Occipital lobe (tissue), 2 donors: Measurements from ENCODE around the gene NACC2. TPM values are rescaled to one million over a fixed set of nuclear protein-coding genes. Genes with fewer than 3 reads are reported as not detected.
A peak's percentile ranks its signal among the peaks of the same experiment; 100 is the strongest.

Source experiments
- DNase-seq: peaks from one replicate; lab custom pipeline; 2025; lab: John Stamatoyannopoulos, UW
- total RNA-seq: library from RNA; depleted of rRNA; stranded (reverse); fragments of >200 nt; gene quantifications from one replicate; pipeline ENCODE4 v1.2.3, GENCODE V29; 2014

NACC2 gene
- total RNA-seq, 1 donor from 2014 or later, result 5.9 TPM

DNA sequence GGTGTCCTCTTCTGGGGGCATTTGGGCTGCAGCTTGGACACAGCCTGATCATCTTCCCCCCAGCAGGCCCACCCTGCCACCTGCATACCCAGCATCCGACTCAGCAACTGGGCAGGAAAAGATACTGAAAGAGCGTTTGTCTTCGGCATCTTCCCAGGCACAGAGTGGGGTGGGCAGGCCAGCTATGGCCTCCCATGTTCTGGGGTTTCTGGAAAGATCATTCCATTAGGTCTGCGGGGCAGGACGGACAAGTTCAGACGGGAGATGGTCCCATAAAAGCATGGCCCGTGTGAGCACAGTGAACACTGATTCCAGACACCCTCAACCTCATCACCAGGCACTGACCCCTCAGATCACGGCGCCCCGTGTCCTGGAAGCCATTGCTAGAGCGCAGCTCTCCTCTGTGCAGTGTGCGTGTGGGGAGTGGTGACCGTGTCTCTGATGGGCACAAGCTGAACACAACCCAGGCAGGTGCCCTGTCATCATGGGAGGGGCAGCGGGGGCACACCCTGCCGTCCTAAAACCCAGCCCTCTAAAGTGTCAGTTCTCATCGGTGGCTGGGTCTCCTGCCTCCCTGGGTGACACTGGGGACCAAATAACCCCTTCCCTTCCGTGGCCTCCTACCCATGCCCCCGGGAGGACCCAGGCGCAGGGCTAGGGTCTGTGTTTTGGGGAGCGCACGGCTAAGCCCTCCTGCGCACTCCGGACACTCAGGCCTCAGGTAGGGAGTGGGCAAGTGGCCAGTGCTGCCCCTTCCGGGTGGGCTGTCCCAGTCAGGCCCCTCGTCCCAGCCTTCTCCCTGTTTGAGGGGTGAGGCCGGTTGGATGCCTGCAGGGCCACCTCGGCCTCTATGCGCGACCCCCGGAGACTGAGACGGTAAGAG lies 36.8 kb upstream of the NACC2 start:
- DNase-seq, result no peak

DNA sequence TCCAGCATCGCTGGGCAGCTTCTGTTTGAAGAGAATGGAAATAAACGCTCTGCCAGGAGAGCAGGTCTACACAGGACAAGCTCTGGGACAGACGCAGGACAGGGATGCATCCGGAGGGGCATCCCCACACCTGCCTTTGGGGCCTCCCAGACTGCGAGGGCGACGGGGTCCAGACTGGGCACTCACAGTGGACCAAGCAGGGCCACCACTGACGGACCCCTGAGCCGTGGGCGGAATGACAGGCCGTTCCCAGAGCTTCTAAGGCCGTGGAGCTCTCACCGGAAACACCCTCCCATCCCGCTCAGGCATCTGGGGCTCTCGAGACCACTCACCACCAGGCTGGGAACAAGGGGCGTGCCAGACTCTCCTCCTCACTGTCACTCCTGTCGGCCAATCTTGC lies 34.1 kb upstream of the NACC2 start:
- DNase-seq, result no peak

DNA sequence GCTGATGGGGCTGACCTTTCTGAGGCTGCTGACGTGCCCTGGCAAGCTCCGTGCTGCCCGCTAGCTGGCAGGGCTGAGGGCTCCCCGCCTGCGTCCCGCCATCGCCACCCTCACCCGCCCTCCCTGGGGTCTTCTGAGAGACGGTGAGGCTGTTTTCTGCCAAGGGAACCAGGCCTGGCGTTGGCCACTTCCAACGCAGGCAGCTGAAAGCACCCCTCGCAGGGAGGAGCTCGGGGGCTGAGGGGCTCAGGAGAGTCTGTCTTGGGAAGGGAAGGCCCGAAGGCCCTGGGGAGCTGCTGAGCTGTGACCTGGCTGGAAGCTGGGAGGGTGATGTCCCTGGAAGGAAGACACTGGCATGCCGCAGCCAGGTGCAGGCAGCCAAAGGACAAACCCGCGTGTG lies 33.3 kb upstream of the NACC2 start:
- DNase-seq, result no peak

DNA sequence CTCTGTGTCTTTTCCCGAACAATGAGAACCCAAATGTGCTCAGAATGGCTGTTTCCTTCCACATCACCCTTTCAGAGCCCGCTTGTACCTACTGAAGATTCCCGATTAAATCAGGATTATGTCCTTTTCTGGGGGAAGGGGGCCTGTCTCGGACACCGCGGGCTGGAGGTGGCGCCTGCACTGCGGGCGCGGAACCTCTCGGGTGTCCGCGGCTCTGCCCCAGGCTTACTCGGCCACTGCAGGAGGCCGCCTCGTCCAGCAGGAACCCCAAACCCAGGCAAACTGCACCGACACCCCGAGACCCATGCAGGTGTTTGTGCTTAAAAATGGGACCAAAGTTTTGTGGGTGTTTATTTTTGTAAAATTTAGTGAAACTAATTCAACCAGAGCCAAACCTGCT lies 32.2 kb upstream of the NACC2 start:
- DNase-seq, result no peak

DNA sequence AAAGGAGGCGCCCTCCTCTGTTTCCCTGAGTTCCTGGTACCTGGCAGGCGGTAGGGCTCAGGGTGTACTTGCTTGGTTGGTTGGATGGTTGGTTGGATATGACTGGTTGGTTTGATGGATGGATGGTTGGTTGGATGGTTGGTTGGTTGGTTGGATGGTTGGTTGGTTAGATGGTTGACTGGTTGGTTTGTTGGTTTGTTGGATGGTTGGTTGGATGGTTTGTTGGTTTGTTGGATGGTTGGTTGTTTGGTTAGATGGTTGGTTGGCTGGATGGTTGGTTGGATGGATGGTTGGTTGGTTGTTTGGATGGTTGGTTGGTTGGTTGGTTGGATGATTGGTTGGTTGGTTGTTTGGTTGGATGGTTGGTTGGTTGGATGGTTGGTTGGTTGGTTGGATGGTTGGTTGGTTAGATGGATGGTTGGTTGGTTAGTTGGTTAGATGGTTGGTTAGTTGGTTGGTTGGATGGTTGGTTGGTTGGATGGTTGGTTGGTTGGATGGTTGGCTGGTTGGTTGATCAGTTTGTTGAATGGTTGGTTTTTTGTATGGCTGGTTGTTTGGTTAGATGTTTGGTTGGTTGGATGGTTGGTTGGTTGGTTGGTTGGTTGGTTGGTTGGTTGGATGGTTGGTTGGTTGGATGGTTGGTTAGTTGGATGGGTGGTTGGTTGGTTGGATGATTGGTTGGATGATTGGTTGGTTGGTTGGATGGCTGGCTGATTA lies 30.0 kb upstream of the NACC2 start:
- DNase-seq, result no peak

DNA sequence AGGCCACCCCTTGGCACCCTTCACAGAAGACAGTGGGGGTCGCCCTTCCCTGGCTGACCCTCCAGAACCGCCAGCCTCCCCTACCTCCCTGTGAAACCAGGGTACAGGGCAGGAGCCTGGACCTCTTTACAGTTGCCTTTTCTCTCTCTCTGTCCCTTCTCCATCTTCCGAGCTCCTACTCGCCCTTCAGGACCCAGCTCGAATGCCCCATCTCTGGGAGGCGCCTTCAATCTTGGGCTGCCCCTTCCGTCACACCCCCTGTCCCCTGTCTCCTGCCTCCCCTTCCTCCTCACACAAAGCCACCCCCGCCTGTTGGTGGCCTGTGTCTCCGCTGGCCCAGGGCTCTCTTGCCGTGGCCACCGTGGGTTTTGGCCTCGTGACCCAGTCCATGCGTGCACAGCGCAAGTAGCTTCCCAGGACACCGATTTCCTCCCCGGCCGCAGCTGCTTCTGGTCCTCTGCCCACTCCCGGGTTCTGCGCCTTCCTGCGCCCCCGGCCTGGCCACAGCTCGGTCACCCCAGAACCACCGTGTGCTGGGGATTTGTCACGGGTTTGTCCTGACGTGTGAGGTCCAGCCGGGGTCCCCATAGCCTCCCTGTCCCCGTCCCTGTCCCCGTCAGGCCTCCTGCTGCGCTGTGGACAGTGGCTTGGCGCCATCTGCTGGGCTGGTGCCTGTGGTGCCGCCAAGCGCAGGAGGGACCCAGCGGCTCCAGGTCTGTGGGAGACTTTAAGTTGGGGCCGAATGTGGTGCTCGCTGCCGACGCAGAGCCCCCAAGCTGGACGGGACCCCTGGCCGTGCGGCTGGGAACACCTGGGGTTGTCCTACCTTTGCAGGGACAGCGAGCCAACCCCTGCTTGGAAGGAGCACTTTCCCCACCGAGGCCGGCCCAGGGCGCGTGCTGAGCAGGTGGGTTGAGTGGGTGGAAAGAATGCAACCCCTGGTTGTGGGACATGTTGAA lies 27.6 kb upstream of the NACC2 start:
- DNase-seq, result peak; percentile 70

DNA sequence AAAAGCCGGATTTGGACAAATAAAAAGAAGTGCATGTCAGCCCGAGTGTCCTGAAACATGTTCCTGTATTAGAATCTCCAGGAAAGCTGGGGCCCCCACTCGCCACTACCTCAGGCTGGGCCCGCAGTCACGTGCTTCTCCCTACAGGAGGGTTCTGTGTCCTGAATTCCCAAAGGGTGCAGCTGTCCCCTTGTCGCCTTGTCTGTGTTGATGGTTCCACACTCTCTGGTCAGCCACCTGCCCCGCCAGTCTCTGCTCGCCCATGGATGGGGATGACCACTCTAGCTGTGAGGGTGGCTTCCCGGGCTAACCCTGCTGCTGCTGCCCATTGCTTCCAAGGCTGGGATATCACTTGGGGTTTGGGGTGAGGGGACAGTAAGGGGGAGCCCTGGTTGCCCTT lies 26.7 kb upstream of the NACC2 start:
- DNase-seq, result no peak

DNA sequence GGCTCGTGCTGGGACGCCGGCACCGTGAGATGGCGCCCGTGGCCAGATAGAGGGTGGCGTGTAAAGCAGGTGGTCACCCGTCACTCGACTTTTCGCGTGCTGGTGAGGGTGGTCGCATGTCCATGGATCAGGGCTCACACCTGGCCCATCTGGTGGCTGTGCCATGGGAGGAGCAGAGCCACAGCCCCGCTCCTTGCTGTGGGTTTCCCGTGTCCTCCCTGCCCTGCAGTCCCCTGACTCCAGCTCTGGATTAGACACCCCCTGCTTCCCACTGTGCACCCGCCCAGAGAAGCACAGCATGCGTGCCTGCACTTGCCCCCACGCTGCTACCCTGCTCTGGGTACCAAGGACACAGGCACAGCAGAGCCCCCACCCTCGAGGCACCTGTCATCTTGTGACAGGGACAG lies 25.4 kb upstream of the NACC2 start:
- DNase-seq, result no peak

DNA sequence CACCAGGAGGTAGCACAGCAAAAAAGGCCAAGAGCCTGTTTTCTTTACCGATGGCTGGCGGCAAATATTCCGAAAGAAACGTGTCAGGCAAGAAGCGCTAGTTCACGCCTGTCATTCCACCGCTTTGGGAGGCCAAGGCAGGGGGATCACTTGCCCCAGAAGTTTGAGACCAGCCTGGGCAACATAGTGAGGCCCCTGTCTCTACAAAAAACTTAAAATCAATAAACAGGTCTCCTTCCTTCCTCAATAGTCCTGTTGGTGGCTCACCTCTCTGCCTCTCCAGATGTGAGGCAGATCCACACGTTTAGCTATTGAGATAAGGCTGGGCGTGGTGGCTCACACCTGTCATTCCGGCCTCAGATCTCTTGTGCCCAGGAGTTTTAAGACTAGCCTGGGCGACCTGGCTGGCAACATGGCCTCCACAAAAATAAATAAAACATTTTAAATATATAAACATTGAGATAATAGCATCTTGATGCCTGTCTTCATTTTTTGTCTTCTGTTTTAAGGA lies 24.8 kb upstream of the NACC2 start:
- no peak for DNase-seq

DNA sequence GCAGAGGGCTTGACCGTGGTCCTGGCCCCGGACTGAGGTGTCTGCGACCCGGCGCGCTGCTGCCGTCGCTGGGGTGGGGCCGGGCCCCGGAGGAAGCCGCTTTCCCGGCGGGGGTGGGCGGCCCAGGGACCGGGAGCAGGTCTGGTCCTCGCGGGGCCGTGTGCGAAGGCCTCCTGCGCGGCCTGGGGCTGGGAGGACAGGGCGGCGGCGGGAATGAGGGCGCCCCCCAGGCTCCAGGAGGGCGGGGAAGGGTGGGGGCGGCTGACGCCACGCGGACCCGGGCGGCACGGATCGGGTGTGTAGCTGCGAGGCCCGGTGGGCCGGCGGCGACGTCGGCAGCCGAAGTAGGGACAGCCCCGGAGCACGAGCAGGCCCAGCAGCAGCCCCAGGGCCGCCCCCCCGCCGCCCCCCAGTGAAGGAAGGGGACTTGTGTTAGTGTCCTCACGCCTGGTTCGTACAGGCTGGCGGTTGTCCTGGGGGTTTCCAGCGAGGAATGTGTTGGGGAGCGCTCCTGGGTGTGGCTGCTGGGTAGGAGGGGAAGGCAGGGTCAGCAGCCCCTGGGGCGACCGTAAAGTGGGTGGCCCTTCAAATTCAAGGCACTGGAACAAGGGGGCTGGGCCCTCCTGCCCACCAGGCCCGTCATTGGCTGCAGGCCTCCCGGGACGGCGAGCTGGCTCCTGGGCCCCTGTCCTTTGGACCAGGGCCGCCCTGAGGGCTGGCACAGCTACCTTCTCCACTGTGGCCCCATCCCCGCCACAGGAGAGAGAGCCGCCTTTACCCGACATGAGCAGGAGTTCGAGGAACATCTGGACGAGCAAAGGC lies 24.2 kb upstream of the NACC2 start:
- no peak for DNase-seq

DNA sequence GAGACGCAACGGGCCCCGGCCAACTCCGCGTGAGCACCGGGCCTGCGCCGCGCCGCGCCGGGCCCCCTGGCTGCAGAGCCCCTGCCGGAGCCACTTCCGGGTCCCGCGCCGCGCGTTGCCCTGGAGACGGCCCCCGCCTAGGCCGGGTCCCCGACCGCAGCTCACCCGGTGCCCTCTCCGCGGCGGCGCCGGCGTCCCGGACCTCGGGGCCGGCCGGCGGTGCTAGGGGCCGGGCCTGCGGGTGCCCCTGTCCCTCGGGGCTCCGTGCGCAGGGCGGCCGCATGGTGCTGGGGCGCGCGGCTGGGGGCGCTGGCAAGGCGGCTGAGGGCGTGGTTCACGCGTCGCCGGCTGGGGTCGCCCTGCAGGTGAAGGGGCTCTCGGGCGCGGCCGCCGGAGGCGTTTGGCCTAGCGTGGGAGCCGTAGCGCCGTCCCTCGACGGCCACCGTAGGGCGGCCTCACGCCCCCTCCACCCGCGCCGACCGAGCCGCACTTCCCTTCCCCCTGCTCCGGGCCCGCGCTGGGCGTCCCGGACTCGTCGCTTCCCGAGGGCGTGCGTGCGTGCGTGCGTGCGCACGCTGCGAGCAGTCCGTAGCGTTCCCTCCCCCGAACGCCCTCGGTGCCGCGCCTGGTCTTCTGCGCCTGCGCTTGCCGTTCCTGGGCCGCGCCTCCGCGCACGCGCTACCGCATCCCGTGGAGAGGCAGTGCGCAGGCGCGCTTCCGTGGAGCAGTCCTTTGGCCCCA lies 23.4 kb upstream of the NACC2 start, which contains the start of gene TMEM250:
TMEM250 (minus strand) TSS at position 556 of the 741 bp plus-strand sequence. CDS start 1,975 bp downstream, outside the sequence.
- DNase-seq, result peak; percentile 92

DNA sequence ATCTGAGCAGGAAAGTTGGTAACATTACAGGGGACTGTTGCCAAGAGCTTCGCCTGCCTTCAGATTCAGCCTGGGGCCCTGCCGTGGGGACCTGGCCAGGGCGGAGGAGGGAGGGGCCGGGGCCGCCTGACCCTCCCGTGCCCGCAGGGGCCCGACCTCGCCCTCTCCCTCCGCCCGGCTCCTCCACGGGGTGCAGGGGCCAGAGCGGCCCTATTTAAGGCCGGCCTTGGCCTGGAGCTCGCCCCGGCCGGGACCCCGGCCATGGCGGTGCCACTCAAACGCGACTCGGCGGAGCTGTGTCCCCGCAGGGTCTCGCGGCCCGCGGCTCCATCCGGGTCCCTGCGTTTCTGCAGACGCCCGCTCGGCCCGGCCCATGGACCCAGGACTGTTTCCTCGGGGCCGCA lies 22.8 kb upstream of the NACC2 start:
- no peak for DNase-seq

DNA sequence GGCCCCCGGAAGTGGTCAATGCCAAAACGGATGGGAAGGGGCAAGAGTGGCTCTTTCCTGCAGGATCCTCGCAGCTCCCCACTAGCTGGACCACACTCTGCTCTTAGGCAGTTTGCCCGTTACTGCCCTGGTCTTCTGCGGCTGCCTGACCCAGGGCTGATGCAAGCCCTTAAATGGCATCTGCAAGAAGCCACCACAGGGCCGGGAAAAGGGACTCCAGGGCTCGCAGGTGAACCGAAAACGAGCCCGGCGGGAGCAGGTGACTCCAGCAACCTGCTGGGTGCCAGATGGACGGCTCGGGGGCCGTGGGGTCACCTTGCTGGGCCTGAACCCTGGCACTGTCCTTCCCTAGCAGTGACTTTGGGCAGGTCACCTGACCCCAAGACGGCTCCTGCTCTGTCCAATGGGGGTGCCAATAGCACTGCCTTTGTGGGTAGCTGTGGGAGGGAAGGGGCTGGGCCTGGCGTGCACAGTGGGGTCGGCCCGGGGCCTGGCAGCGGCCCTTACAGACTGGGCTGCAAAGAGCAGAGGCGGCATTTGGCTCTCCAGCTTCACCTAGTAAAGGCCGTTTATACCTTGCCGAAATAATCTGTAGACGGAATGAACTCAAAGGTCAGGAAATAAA lies 22.3 kb upstream of the NACC2 start:
- no peak for DNase-seq

DNA sequence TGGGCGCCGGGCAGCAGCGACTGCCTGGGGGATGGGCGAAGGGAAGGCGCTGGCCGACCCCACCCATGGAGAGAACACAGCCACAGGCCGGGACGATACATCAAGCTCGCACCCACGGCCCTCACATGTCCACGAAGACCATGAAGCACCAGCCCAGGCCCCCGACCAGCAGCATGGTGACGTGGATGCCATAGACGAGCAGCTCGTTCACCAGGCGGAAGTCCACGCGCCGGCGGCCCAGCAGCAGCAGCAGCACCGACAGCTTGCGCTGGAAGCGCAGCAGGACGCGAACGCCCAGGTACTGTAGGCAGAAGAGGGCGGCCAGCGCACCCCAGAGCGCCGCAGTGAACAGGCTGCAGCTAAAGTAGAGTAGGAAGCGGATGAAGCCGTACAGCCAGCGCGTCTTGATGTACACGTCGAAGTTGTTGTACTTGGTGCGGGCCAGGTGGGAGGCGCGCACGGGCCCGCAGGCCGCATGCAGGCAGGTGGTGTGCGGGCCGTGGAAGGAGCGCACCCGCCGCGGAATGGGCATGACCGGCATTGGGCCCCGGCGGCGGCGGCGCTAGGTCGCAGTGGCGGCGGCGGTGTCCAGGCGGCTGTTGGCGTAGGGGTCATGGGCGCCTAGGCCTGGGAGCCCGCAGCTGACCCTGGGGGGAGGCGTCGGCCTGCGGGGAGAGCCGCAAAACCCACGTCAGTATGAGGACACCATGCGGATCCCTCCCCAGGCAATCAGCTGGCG lies 21.4 kb upstream of the NACC2 start:
- DNase-seq, result no peak

DNA sequence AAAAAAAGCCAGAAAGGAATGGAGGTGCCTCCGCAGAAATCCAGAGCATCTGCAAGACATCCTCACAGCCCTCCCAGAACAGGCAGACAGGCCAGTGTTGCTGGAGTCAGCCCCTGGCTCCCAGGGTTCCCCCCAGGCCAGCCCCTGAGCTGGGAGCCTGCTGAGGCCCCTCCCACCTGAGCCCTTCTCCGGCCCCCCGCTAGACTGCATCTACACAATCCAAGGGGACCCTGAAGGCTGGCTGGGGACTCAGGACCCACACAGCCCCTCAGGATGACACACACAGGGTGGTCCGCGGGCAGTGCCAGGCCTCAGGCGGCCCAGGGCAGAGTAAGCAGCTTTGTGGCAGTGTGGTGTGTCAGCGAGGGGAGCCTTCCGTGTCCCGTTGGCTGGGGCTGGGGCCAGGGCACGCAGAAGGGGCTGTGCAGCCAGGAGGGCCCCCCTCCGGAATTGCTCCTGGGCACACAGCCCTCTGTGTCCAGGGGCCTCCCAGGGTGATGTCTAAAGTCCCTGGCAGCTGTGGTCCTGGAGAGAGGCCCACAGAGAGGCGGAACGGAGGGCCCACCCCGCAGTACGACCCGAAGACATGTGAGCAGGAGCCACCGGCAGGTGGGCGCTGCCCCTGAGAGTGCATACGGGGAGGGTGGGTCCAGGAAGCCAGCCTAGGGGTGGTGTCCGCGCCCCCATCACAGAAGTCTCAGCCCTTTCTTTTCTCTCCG lies 20.7 kb upstream of the NACC2 start:
- no peak for DNase-seq

DNA sequence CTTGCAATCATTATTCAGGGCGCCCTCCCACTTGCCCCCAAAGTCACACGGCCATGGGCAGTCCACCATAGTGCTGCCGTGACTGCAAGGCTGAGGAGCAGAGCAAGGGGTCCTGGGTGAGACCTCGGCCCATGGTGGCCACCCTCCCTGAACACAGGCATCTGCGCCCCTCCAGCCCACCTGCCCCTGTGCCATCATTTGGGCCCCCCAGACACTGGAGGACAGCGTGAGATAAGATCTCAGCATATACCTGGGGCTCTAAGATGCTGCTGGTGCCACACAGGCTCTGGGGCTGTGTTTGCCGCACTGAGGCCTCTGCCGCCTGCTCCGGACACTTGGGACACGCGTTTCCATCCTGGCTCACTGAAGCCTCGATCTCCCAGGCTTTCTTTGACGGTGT lies 20.1 kb upstream of the NACC2 start:
- DNase-seq, result no peak

DNA sequence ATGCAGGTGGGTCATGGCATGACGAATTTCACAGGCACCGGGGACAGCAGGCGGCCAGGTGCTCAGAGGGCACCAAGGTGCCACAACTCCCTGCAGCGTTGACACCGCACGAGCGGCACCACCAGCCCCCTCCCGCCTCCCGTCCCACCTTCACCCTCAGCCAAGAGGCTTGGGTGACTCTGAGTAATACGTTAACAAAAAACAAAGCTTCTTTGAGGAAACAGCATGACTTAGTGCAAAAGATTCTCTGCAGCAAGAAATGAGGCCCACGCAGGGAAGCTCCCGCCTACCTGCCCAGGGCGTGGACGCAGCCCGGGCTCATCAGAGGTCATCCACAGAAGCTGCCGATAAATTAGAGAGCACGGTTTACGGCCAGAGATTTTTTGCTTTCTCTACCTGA lies 19.5 kb upstream of the NACC2 start:
- no peak for DNase-seq

DNA sequence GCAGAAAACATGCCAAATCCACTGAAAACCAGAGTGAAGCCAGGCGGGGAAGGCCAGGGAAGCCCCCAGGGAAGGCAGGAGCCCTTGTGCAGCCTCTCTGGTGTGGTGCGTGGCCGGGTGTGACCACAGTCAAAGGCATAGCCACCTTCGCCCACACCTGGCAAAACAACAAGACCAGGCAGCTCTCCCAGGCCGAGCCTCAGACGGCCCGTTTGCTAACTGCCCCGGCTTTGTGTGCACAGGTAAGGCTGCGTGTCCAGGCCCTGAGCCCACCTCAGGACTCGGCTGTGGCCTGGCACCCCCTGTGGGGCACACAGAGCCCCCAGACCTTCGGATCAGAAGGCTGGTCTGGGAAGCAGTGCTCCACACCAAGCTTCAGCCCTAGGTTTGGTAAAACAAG lies 17.5 kb upstream of the NACC2 start:
- no peak for DNase-seq
